Fibroblast of lung (primary cell): ENCODE data around the gene VWA1. TPM values are rescaled to one million over a fixed set of nuclear protein-coding genes. Genes with fewer than 3 reads are reported as not detected.

ENCODE experiments used
- DNase-seq, 2 donors: peaks; one replicate each; pipeline versions ENCODE4 v3.0.0 to v3.0.0-alpha.2; 2010; ENCODE audit warnings: low read depth in 2 of 2
- H2AFZ ChIP-seq: 2 replicates; pipeline ENCODE4 v1.5.1; 2012; ENCODE audit warnings: low read length, control low read depth, inconsistent platforms
- H3K27ac ChIP-seq: 2 replicates; pipeline ENCODE4 v1.5.1; 2011; ENCODE audit warnings: low read length, control low read depth; ENCODE audit not compliant: insufficient read depth
- H3K27me3 ChIP-seq: 2 replicates; pipeline ENCODE4 v1.5.1; 2011; ENCODE audit warnings: mild to moderate bottlenecking, low read length; ENCODE audit not compliant: control insufficient read depth, insufficient read depth
- H3K36me3 ChIP-seq: 2 replicates; pipeline ENCODE4 v1.5.1; 2011; ENCODE audit warnings: low read length; ENCODE audit not compliant: control insufficient read depth, insufficient read depth
- H3K4me1 ChIP-seq: 2 replicates; pipeline ENCODE4 v1.5.1; 2011; ENCODE audit warnings: low read length; ENCODE audit not compliant: control insufficient read depth, insufficient read depth; ENCODE audit errors: extremely low read depth
- H3K4me2 ChIP-seq: 2 replicates; pipeline ENCODE4 v1.5.1; 2011; ENCODE audit warnings: low read length, control low read depth; ENCODE audit not compliant: insufficient read depth; ENCODE audit errors: extremely low read depth
- H3K4me3 ChIP-seq, 4 experiments: fragments of 200-600 bp in 1 of 4; sonication (generic) in 1 of 4; replicated peaks in 1 of 4; 2 replicates each; pipeline ENCODE4 v1.5.1; 2011 to 2016; ENCODE audit warnings: low read length in 4 of 4, low read depth in 3 of 4, mild to moderate bottlenecking in 3 of 4, control low read depth in 2 of 4, inconsistent platforms in 1 of 4, mixed read lengths in 1 of 4; ENCODE audit not compliant: insufficient read depth in 1 of 4; ENCODE audit errors: control extremely low read depth in 1 of 4
- H3K79me2 ChIP-seq: 2 replicates; pipeline ENCODE4 v1.5.1; 2012; ENCODE audit warnings: mild to moderate bottlenecking, low read length, inconsistent platforms; ENCODE audit not compliant: control insufficient read depth, insufficient read depth
- H3K9ac ChIP-seq: 2 replicates; pipeline ENCODE4 v1.5.1; 2011; ENCODE audit warnings: mild to moderate bottlenecking, low read length, control low read depth; ENCODE audit not compliant: insufficient read depth
- H3K9me3 ChIP-seq: 2 replicates; pipeline ENCODE4 v1.5.1; 2012; ENCODE audit warnings: low read depth, low read length; ENCODE audit not compliant: control insufficient read depth, insufficient read depth
- H4K20me1 ChIP-seq: 2 replicates; pipeline ENCODE4 v1.5.1; 2011; ENCODE audit warnings: low read length; ENCODE audit not compliant: control insufficient read depth, insufficient read depth; ENCODE audit errors: extremely low read depth
- EZH2 ChIP-seq: IDR thresholded peaks from 2 replicates; pipeline ENCODE4 v1.5.1; 2012; ENCODE audit warnings: low read length, control low read depth, mild to moderate bottlenecking; ENCODE audit errors: missing control alignments
- polyA plus RNA-seq, 2 donors: library from polyadenylated mRNA; depleted of rRNA in 1 of 2; stranded (reverse) in 1 of 2; unstranded in 1 of 2; fragments of >200 nt; gene quantifications; 2 replicates each; pipeline ENCODE4 v1.2.1, GENCODE V29; 2011 to 2012; ENCODE audit warnings: missing spikeins in 1 of 2
- total RNA-seq: library from RNA; depleted of rRNA; stranded (reverse); fragments of >200 nt; gene quantifications from 2 replicates; pipeline ENCODE4 v1.2.1, GENCODE V29; 2014
- TF ChIP-seq, protein P1 (sequence below), 2 donors: IDR thresholded peaks in 1 of 2; conservative IDR thresholded peaks in 1 of 2; 1 replicate in 1 of 2; 2 replicates in 1 of 2; pipeline ENCODE4 v1.5.1; 2011 to 2012; ENCODE audit warnings: low read length in 2 of 2, control low read depth in 1 of 2, inconsistent platforms in 1 of 2, low read depth in 1 of 2, mild to moderate bottlenecking in 1 of 2

The VWA1 gene
- total and polyA plus RNA-seq, 2 donors (not counting 1 experiment from before 2014, with no cell fraction given) = 2.5 to 3.1 TPM

DNA sequence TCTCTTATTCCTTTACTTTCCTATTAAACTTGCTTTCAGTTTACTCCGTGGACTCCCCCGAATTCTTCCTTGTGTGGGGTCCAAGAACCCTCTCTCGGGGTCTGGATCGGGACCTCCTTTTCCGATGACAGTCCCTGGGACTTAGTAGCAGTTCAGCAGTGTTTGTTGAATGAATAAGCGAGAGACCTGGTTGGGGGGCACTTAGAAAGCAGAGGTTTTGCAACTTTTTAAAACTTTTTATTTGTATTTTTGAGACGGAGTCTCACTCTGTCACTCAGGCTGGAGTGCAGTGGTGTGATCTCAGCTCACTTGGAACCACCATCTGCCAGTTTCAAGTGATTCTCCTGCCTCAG, 12.3 kb upstream of the VWA1 start:
- H3K27me3 ChIP-seq = no peaks in the 10 kb centered on the region
- no peak for TF ChIP-seq EZH2
- TF ChIP-seq, protein P1, sequence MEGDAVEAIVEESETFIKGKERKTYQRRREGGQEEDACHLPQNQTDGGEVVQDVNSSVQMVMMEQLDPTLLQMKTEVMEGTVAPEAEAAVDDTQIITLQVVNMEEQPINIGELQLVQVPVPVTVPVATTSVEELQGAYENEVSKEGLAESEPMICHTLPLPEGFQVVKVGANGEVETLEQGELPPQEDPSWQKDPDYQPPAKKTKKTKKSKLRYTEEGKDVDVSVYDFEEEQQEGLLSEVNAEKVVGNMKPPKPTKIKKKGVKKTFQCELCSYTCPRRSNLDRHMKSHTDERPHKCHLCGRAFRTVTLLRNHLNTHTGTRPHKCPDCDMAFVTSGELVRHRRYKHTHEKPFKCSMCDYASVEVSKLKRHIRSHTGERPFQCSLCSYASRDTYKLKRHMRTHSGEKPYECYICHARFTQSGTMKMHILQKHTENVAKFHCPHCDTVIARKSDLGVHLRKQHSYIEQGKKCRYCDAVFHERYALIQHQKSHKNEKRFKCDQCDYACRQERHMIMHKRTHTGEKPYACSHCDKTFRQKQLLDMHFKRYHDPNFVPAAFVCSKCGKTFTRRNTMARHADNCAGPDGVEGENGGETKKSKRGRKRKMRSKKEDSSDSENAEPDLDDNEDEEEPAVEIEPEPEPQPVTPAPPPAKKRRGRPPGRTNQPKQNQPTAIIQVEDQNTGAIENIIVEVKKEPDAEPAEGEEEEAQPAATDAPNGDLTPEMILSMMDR (conservative IDR thresholded peaks at IDR 0.05 in 1 of 2, IDR thresholded peaks at IDR 0.05 in 1 of 2; ENCODE audit: low read depth in 1 of 2, low read length in 2 of 2) = no peak
- DNase-seq = no peak
- H3K4me1 ChIP-seq = peaks cover 4% of the 10 kb centered on the region
- no peak overlapping the region for H2AFZ ChIP-seq
- H3K9ac ChIP-seq = no peak overlapping the region
- H3K9me3 ChIP-seq = no peaks in the 10 kb centered on the region
- no peaks in the 10 kb centered on the region for H4K20me1 ChIP-seq
- no peak overlapping the region for H3K27ac ChIP-seq
- no peaks in the 10 kb centered on the region for H3K36me3 ChIP-seq
- no peak overlapping the region for H3K4me3 ChIP-seq
- no peak overlapping the region for H3K4me2 ChIP-seq
- no peaks in the 10 kb centered on the region for H3K79me2 ChIP-seq

- DNase-seq = no peak
- Histone ChIP-seq H3K27me3 (no peaks in the 10 kb centered on the region), H3K36me3 (no peaks in the 10 kb centered on the region), H3K27ac (no peak overlapping the region), H3K79me2 (no peaks in the 10 kb centered on the region), H3K4me2 (no peak overlapping the region), H3K9ac (no peak overlapping the region), H2AFZ (no peak overlapping the region), H3K9me3 (no peaks in the 10 kb centered on the region), H3K4me1 (peaks cover 7% of the 10 kb centered on the region), H3K4me3 (no peak overlapping the region), H4K20me1 (no peaks in the 10 kb centered on the region)
- no peak for TF ChIP-seq EZH2
- TF ChIP-seq, protein P1 (conservative IDR thresholded peaks at IDR 0.05 in 1 of 2, IDR thresholded peaks at IDR 0.05 in 1 of 2; ENCODE audit: low read depth in 1 of 2, low read length in 2 of 2) = no peak
These were observed 10.8 kb upstream of the VWA1 start for GRCh38 chr1:1424707-1425106.

GRCh38 chr1:1425426-1425752, 10.1 kb upstream of the VWA1 start:
- Histone ChIP-seq H3K4me2 (no peak overlapping the region), H3K4me3 (no peak overlapping the region), H3K79me2 (no peaks in the 10 kb centered on the region), H2AFZ (no peak overlapping the region), H4K20me1 (no peaks in the 10 kb centered on the region), H3K9ac (no peak overlapping the region), H3K27me3 (no peaks in the 10 kb centered on the region), H3K27ac (no peak overlapping the region), H3K36me3 (no peaks in the 10 kb centered on the region), H3K4me1 (peaks cover 10% of the 10 kb centered on the region), H3K9me3 (no peaks in the 10 kb centered on the region)
- DNase-seq = no peak
- no peak for TF ChIP-seq EZH2
- TF ChIP-seq, protein P1 (conservative IDR thresholded peaks at IDR 0.05 in 1 of 2, IDR thresholded peaks at IDR 0.05 in 1 of 2; ENCODE audit: low read depth in 1 of 2, low read length in 2 of 2) = no peak
